GM12891 (cell line): Measurements from ENCODE around the gene ZIC4.

Experiments used
- DNase-seq: peaks from one replicate; pipeline ENCODE4 v3.0.0; 2011; ENCODE audit warnings: low spot score; ENCODE audit not compliant: insufficient read length
- FAIRE-seq: peaks from 2 replicates; lab custom pipeline; 2011; peaks lifted over from hg19 to GRCh38; lab: Jason Lieb, UNC
- PAX5 ChIP-seq: IDR thresholded peaks from 2 replicates; pipeline ENCODE4 v1.6.1; 2011; ENCODE audit warnings: low read length, moderate library complexity, mild to moderate bottlenecking; ENCODE audit not compliant: insufficient read depth, severe bottlenecking
- POLR2A ChIP-seq: IDR thresholded peaks from 2 replicates; pipeline ENCODE4 v1.6.1; 2011; ENCODE audit warnings: low read depth, low read length, control low read depth
- POLR2AphosphoS5 ChIP-seq: IDR thresholded peaks from 2 replicates; pipeline ENCODE4 v1.6.1; 2011; ENCODE audit warnings: low read depth, low read length, control low read depth
- POU2F2 ChIP-seq: IDR thresholded peaks from 2 replicates; pipeline ENCODE4 v1.6.1; 2011; ENCODE audit warnings: low read depth, mild to moderate bottlenecking, control low read depth, low read length, moderate library complexity
- SPI1 ChIP-seq: IDR thresholded peaks from 2 replicates; pipeline ENCODE4 v1.6.1; 2011; ENCODE audit warnings: low read depth, low read length, control low read depth
- TAF1 ChIP-seq: IDR thresholded peaks from 2 replicates; pipeline ENCODE4 v1.6.1; 2011; ENCODE audit warnings: low read depth, low read length, control low read depth

The ZIC4 gene

DNA sequence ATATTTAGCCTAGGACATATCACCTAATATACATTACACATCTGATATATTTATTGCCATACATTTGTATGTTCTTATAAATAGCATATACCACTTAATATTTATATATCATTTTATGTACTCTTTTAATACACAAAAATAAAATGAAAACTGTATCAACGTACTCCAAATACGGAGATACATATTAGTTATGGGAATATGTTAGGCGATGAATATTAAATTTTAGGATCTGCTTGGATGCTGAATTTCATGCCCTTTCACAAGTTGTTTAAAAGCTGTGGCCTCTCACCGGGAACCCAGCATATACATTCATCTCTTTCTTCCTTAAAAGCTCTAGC, 50.6 kb downstream of the ZIC4 start:
- TF ChIP-seq PAX5: no peak
- no peak for TF ChIP-seq TAF1
- no peak for TF ChIP-seq SPI1
- no peak for TF ChIP-seq POLR2AphosphoS5
- TF ChIP-seq POU2F2: no peak
- TF ChIP-seq POLR2A: no peak

DNA sequence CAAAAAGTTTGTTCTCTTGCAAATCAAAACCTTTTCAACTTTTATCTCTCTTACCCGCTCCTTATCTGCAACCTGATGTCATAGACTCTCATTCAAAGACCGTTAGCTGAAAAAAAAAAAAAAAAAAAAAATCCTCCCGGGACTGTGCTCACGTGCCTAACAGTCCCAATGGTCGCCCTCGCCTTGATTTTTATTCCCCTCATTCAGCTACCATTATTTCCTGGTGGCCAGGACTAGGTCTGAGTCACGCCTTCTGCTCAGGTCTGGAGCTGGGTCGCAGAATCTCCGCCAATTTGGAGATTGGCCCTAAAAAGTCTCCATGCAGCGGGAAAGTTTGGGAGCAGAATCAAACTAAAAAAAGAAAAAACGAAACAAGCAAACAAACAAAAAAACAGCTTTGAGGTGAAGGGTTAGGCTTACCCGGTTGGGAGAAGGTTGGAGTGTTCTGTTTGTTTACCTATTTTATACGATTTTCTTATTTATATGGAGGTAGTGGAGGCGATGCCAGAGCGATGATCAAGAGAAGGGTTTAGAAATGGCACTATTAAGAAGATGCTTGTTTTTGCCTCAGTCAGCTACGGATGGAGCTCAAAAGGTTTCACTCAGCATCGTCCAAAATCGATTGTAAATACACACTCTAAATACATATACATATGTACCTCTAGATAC, 51.1 kb downstream of the ZIC4 start:
- no peak for FAIRE-seq

More for the DNA sequence above, 50.6 kb downstream of the ZIC4 start:
- DNase-seq (no peak), FAIRE-seq (no peak)

DNA sequence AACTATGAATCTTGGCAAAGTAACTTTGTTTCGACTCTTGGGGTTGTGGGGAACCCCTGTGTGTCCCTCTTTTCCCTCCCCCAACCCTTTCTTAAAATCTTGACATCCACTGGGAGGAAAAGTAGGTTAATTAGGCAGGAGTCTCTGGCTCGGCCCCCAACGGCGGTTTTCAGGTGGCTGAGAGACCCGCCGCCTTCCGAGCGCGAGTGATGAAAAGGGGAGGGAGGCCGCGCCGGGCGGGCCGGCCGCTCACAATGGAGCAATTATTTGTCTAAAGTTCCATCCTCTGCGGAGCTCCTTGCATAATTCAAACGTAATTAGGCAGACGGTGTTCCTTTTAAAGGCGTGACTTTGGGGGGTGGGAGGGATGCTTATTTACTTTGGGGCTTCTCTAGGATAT, 51.7 kb downstream of the ZIC4 start:
- no peak for FAIRE-seq
- no peak for DNase-seq
- TF ChIP-seq POLR2A (no peak), PAX5 (no peak), SPI1 (no peak), POU2F2 (no peak), TAF1 (no peak), POLR2AphosphoS5 (no peak)

More for the DNA sequence above, 51.1 kb downstream of the ZIC4 start:
- TF ChIP-seq TAF1 (no peak), POU2F2 (no peak), PAX5 (no peak), SPI1 (no peak), POLR2AphosphoS5 (no peak), POLR2A (no peak)
- DNase-seq: no peak

DNA sequence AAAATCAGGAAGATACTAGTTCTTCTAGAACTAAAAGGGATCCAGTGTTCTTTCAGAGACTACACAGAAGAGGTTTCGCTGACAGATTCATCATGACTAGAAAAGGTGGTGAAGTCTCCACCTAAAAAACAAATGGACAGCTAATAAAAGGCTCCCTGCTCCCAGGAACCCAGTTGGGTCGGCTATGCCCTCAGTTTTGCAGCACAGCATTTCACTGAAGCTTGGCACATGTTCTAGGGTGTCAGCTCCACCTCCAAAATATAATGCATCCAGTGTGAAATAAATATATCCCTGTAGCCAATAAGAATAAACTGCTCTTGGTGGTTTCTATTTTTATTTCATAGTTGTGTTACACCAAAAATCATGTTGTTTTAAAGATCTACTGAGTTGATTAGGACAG, 55.0 kb downstream of the ZIC4 start:
- no peak for DNase-seq
- TF ChIP-seq POU2F2 (no peak), PAX5 (no peak), POLR2AphosphoS5 (no peak), SPI1 (no peak), TAF1 (no peak), POLR2A (no peak)
- FAIRE-seq: no peak

DNA sequence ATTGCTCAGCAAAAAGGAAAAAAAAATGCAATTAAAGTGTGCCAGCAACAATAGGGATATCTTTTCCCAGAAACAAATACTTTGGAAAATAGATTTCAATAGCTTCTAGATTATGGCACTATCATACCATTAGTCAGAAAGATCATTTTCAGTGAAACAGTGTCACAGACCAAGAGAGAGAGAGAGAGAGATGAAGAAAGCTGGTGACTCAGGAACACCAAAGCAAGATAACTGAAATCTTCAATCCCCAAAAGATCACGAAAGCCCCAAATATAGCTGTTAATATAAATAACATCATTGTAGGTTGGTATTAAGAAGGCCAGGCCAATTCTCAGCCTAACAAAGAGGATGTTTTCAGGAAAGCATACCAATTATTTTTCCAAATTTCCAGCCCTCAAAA, 57.4 kb downstream of the ZIC4 start:
- TF ChIP-seq PAX5 (no peak), TAF1 (no peak), POLR2AphosphoS5 (no peak), POLR2A (no peak), POU2F2 (no peak), SPI1 (no peak)
- no peak for DNase-seq
- FAIRE-seq: no peak

GRCh38 chr3:147343926-147344325, 62.4 kb downstream of the ZIC4 start:
- no peak for DNase-seq
- TF ChIP-seq SPI1: no peak
- no peak for TF ChIP-seq TAF1
- TF ChIP-seq PAX5: no peak
- no peak for TF ChIP-seq POLR2A
- TF ChIP-seq POLR2AphosphoS5: no peak
- TF ChIP-seq POU2F2: no peak
- no peak for FAIRE-seq

DNA sequence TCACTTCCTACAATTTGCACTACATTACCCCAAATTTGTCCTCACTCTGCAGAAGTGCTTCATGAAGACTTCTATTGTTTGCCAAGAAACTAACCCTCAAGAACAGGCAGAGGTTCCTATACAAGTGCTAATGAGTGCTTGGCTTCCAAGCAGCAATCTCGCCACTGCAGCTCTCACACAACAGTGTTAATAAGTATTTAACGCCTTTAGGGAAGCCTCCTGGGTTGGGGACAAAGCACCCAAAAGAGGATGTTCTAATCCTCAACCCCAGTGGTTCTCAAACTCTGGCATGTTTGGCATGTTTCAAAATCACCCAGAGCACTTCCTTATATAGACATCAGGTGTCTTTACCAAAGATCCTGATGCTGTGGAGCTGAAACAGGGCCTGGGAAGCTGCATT, 64.6 kb downstream of the ZIC4 start:
- DNase-seq: no peak
- no peak for FAIRE-seq

DNA sequence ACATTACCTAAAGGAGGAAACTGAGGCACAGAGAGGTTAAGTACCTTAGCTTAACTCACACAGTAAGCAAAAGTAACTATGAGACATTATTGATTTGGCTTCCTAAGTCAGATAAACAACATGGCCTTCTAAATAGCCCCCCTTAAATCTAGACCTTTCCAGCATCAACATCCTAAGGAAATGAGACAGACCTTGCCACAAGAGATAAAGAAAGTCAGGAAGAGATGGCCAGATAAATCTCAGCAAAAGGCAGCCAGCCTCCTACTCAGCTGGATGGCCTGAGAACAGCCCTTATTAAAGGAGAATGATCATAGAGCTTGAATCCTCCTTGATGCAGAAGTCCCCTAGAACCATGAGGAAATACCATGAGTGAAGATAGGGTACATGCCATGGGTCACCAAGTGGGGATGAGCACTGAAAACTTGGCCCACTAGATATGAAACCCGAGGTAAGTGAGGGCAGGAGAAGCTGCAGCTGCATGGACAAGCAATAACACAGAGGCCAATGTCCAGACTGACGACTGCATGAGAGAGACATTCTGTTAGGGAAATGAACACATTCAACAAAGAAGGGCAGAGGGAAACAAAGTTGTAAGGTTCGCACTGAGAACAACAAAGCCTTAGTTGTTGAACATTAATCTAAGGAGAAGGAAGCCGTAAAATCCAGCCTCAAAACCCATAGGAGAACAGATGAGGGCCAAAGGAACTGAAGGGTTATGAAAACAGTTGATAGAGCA, 69.6 kb downstream of the ZIC4 start:
- FAIRE-seq (no peak), DNase-seq (no peak)
- TF ChIP-seq TAF1 (no peak), SPI1 (no peak), PAX5 (no peak)

More for the DNA sequence above, 64.6 kb downstream of the ZIC4 start:
- TF ChIP-seq TAF1 (no peak), SPI1 (no peak), POLR2A (no peak), PAX5 (no peak), POU2F2 (no peak), POLR2AphosphoS5 (no peak)
